Left ventricle myocardium superior (tissue), 1 donor: ENCODE results near the gene IKBKE. TPM values are rescaled to one million over a fixed set of nuclear protein-coding genes. Genes with fewer than 3 reads are reported as not detected.
A peak's percentile ranks its signal among the peaks of the same experiment; 100 is the strongest.

Source experiments
- ATAC-seq: fragments of 200-7000 bp; cut with Tn5 transposase; one replicate; pipeline ENCODE4 v1.9.1; 2020; ENCODE audit warnings: mild to moderate bottlenecking, moderate library complexity
- DNase-seq: peaks from one replicate; pipeline ENCODE4 v3.0.0-alpha.2; 2020
- intact Hi-C: fragments of 100-400 bp; cut with micrococcal nuclease; formaldehyde crosslinking; loops from one replicate; pipeline ENCODE4 v1.11.0; 2022
- total RNA-seq: library from RNA; stranded (reverse); fragmentation: NEBNext Ultra II Directional; extraction: Animal tissue kit (Norgen Biotek cat#: 25700); gene quantifications from one replicate; pipeline ENCODE4 v1.2.1, GENCODE V29; 2021
- donor health status: DM: no; HTN: yes; CAD: no; lungs with severe emphysema.

The IKBKE gene
- total RNA-seq, 1 donor from 2014 or later = 0.64 TPM

DNA sequence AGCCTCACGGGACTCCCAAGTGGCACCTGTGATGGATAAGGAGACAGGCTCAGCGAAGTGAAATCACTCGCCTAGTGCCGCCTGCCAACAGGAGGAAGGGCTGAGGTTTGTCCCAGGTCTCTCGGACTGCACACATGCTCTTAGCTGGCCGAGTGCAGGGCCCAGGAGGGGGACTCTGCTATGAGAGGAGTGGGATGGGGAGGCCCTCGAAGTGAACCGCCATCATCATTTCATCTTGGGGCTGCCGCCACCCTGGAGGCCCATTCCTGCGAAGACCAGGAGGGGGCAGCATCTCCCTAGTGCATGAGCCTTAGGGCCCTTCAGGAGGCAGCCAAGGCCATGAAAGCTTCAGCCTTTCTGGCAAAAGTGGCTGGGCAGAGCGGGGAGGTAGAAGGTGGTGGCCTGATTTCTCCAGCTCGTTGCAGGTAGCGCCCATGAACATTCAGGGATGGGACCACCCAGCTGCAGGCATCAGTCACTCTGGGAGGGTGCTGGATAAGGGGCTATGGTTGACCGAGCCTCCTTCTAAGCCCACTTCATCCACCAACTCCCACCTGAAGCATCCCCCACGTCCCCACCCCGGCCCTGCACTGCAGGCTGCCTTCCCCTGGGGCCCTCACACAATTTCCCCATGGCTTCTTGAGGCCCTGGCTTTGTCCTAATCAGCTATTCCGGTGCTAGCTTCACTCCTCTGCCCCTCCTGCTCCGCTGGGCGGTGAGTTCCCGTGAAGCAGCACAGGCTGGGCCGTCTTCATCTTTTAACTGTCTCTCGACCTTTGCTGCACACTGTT is 19.9 kb downstream of the IKBKE start:
- peak; percentile 89 for ATAC-seq
- peak; percentile 84 for DNase-seq
- intact Hi-C loops = loop anchor here (2.0 kb wide), 1 partner anchor 95 kb away; no protein-coding TSS in a partner anchor

DNA sequence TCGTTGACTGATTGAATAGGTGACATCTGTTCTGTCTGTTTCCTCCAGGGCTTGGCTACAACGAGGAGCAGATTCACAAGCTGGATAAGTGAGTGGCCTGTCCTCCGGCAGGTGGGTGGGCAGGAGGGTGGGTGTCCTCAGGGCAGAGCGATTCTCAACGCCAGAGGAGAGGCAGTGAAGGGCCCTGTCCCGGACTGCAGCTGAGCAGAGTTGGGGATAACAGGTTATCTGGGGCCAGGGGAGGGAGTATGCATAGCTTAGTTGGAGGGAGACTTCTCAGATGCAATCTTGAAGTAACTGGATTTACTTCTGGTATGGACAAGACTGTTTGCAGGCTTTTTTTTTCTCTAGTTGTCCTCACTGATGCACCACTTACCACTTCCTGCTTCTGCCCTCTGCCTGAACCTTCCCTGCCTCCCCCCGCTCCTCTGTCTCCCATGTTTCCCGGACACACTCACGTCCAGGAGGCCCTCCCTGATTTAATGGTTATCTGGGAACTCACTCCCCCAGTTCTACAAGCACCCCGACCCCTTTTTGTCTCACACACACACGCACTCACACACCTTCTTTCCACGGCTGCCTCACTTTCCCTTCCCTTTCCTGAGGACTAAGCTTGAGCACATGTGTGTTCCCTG is 20.6 kb downstream of the IKBKE start:
- ATAC-seq (no peak), DNase-seq (no peak)
- intact Hi-C loops = loop anchor here (2.0 kb wide), 1 partner anchor 94 kb away; no protein-coding TSS in a partner anchor

DNA sequence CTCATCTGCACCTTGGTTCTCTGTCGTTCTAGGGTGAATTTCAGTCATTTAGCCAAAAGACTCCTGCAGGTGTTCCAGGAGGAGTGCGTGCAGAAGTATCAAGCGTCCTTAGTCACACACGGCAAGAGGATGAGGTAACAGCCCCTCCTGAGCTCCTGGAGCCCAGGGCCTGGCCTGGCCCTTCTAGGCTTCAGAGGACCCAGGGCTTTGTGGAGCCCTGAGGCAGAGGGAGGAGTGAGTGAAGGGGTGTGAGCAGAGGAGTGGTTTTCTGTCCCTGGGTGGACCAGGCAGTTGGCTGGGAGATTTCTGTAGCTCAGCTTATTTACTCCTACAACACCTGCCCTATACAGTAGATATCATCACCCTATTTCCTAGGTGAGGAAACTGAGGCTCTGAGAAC is 21.3 kb downstream of the IKBKE start:
- ATAC-seq (no peak), DNase-seq (no peak)
- intact Hi-C loops = loop anchor here (2.0 kb wide), 1 partner anchor 93 kb away; no protein-coding TSS in a partner anchor

GRCh38 chr1:206492589-206492988 is 22.3 kb downstream of the IKBKE start:
- ATAC-seq (no peak), DNase-seq (no peak)
- intact Hi-C loops = no loop called here

DNA sequence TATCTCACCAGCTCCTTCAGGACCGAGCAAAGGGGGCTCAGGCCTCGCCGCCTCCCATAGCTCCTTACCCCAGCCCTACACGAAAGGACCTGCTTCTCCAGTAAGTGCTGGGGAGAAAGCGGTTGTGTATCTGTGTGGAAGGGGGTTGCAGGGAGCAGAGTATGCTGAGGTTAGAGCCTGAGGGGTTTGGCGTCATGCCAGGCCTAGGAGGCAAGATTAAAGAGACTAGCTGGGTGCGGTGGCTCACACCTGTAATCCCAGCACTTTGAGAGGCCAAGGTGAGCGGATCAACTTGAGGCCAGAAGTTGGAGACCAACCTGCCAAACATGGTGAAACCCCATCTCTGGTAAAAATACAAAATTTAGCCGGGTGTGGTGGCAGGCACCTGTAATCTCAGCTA is 23.0 kb downstream of the IKBKE start:
- intact Hi-C loops = no loop called here
- ATAC-seq = no peak
- no peak for DNase-seq

DNA sequence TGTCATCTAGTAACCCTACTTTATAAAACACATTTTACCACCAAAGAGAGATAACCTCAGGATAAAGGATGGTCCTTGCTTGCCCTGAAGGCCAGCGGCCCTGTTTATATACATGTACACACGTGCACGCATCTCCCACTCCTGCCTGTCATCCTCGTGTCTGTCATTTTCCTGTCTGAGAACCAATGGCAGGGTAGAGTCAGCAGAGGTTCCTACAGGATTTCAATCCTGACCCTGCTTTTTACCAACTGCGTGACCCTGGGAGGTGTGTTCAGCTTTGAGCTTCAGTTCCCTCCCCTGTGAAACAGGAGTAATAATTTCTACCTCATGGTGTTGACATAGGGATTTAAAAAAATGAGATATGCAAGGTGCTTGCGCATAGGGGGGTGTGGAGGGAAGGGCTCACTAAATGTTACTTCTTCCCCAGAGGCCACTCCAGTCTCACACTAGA is 24.8 kb downstream of the IKBKE start:
- DNase-seq (no peak), ATAC-seq (no peak)
- intact Hi-C loops = no loop called here

GRCh38 chr1:206495493-206496046 is 25.3 kb downstream of the IKBKE start:
- DNase-seq (no peak), ATAC-seq (peak; percentile 44)
- intact Hi-C loops = no loop called here

DNA sequence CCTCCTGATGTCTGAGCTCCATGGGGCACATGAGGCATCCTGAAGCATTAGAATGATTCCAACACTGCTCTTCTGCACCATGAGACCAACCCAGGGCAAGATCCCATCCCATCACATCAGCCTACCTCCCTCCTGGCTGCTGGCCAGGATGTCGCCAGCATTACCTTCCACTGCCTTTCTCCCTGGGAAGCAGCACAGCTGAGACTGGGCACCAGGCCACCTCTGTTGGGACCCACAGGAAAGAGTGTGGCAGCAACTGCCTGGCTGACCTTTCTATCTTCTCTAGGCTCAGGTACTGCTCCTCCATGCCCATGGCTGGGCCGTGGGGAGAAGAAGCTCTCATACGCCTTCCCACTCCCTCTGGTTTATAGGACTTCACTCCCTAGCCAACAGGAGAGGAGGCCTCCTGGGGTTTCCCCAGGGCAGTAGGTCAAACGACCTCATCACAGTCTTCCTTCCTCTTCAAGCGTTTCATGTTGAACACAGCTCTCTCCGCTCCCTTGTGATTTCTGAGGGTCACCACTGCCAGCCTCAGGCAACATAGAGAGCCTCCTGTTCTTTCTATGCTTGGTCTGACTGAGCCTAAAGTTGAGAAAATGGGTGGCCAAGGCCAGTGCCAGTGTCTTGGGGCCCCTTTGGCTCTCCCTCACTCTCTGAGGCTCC is 26.0 kb downstream of the IKBKE start:
- peak; percentile 56 for DNase-seq

GRCh38 chr1:206497363-206497762 is 27.1 kb downstream of the IKBKE start:
- no peak for ATAC-seq
- DNase-seq = no peak
- intact Hi-C loops = no loop called here

More for the DNA sequence above, 26.0 kb downstream of the IKBKE start:
- intact Hi-C loops = no loop called here
- peak; percentile 28 for ATAC-seq

DNA sequence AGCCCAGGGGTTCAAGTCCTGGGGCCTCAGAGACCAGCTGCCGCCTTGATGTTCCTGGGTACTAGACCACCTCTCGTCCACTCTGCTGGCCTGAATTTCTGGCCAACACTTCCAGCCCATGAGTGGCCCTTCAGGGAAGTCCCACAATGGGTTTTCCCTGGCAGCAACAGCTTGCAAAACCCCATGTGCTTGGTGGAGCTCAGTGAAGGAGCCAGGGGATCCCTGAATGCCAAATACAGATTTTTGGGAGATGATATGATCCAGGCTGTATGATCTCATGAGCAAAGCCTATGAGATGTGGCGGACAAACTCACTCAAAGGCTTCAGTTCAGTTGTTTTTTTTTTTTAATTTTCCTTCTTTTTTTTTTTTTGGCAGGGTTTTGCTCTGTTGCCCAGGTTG is 27.5 kb downstream of the IKBKE start:
- DNase-seq (no peak), ATAC-seq (no peak)
- intact Hi-C loops = no loop called here

DNA sequence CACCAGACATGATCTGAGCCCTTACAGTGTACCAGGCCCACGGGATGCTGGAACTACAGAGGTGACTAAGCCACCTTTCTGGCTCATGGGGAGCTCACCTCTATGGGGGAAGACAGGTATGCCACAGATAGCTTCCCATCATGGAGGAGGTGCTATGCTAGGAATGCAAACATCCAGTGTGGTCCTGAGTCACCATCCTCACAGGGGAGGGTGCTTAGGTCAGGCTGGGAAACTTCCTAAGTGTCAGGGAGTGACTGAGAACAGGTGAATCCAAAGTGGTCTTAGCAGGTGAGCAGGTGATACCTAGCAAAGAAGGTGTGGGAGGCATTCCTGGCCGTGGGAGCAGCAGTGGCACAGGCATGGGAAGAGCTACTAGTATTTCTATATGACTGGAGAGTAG is 28.4 kb downstream of the IKBKE start:
- DNase-seq (no peak), ATAC-seq (no peak)
- intact Hi-C loops = no loop called here

- no peak for DNase-seq
- no peak for ATAC-seq
- intact Hi-C loops = no loop called here
Observed at GRCh38 chr1:206500046-206500445, 29.8 kb downstream of the IKBKE start.

GRCh38 chr1:206501881-206502280 is 31.6 kb downstream of the IKBKE start:
- intact Hi-C loops = no loop called here
- no peak for DNase-seq
- no peak for ATAC-seq

- no peak for DNase-seq
- ATAC-seq = no peak
- intact Hi-C loops = no loop called here
Observed at GRCh38 chr1:206502403-206502802, 32.1 kb downstream of the IKBKE start.

- ATAC-seq (no peak), DNase-seq (no peak)
- intact Hi-C loops = no loop called here
Observed at GRCh38 chr1:206502812-206503211, 32.5 kb downstream of the IKBKE start.

- ATAC-seq = peak; percentile 44
- peak; percentile 39 for DNase-seq
- intact Hi-C loops = no loop called here
Observed at GRCh38 chr1:206503591-206504362, 33.5 kb downstream of the IKBKE start.

DNA sequence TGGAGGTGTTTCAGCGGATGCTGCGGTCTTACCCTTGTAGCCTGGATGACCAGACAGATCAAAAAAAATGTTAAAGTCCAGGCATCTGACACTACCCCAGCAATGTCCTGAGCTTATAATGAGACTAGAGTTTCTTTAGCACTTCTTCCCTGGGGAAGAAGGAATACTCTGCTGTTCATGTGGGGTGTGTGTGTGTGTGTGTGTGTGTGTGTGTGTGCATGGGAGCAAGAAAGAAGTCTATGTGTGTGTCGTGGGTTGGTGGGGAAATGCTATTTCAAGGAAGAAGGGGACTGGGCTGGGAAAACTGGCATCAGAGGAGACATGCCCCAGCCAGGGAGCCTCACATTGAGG is 34.1 kb downstream of the IKBKE start:
- no peak for DNase-seq
- no peak for ATAC-seq
- intact Hi-C loops = no loop called here

DNA sequence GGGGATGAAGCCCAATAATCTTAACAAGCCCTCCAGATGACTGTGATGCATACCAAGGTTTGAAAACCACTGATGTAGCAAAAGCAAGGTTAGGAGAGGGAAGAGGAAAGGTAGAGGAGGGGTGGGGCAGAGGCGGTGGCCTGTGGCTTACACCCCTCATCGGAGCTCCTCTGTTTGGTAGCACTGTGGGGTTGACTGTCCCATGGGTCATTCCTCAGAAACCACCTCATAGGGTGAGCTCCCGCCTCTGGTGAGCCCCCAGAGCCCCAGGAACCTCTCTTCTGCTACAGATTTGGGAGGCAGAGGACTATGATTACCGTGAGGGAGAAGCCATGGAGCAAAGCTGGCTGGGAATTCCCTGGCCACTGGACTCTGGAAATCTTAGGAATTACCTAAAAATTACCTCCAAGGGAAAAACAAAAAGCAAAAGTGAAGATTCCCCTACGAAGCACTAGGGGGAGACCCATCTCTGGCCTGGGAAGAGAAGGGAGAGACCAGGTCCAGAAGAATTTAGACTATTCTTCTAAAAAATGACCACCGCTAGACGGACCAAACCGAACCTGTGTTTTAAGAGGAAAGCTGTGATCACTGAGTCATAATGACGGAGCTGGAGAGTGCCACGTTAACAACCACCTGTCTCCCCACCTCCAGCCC is 35.6 kb downstream of the IKBKE start:
- intact Hi-C loops = no loop called here
- ATAC-seq (no peak), DNase-seq (no peak)
